ENCODE measurements around the gene PTRH1. TPM values are rescaled to one million over a fixed set of nuclear protein-coding genes. Genes with fewer than 3 reads are reported as not detected.

Gene PTRH1
- polyA plus RNA-seq, 1 of the 3 experiments (the other 2 are of a cell fraction): 42.2 TPM

GRCh38 chr9:127694890-127695720, 20.4 kb downstream of the PTRH1 start:
- H3K9me2 ChIP-seq: no peaks in the 10 kb centered on the region
- H3K9me3 ChIP-seq: no peaks in the 10 kb centered on the region
- 66% methylated on average over 9 of the region's 9 CpGs for WGBS (ENCODE audit: low lambda C conversion rate)
- H3K4me3 ChIP-seq (ENCODE audit: low read depth in 2 of 2, low read length in 1 of 2): no peak overlapping the region
- POLR2A ChIA-PET: interaction anchor here (1.2 kb wide), 1 partner anchor 30 kb away, joined by 3 read pairs; no protein-coding TSS in a partner anchor
- H3K36me3 ChIP-seq (replicated peaks in 1 of 2; ENCODE audit: control insufficient read depth in 1 of 2, insufficient read depth in 2 of 2, low read length in 1 of 2): peaks cover 8 to 21% of the 10 kb centered on the region in 2 experiments
- peak overlapping the region in 1 of 2 experiments; percentile 48; a peak in 2 of 4 replicates for H3K27ac ChIP-seq (ENCODE audit: low read depth in 2 of 2, low read length in 1 of 2)
- H2AFZ ChIP-seq (ENCODE audit: low read depth): no peak overlapping the region
- H3K79me2 ChIP-seq (ENCODE audit: insufficient read depth): no peaks in the 10 kb centered on the region
- H3F3A ChIP-seq (replicated peaks; ENCODE audit: insufficient read depth): peaks cover 14% of the 10 kb centered on the region
- no peak for DNase-seq
- no peaks in the 10 kb centered on the region for H4K20me1 ChIP-seq (ENCODE audit: insufficient read depth)
- H3K4me2 ChIP-seq: no peak overlapping the region
- no peaks in the 10 kb centered on the region for H3K27me3 ChIP-seq (ENCODE audit: insufficient read depth)
- H3K9ac ChIP-seq: no peak overlapping the region
- CTCF ChIA-PET: interaction anchor here (0.9 kb wide), 1 partner anchor 335 kb away, joined by 3 read pairs; no protein-coding TSS in a partner anchor
- H3K4me1 ChIP-seq (ENCODE audit: control insufficient read depth in 1 of 2, insufficient read depth in 2 of 2, low read depth in 1 of 2, low read length in 1 of 2): peaks cover 0 to 8% of the 10 kb centered on the region in 2 experiments; a peak in 1 of 4 replicates
- TF ChIP-seq RAD21 (IDR thresholded peaks at IDR 0.05; ENCODE audit: low read length): no peak
- TF ChIP-seq FOXJ3 (CRISPR knock-in tag; IDR thresholded peaks at IDR 0.05): no peak
- TF ChIP-seq TCF12 (IDR thresholded peaks at IDR 0.05): no peak
- TF ChIP-seq IRF3 (IDR thresholded peaks at IDR 0.05; ENCODE audit: low read depth, low read length): no peak
- TF ChIP-seq MXI1 (IDR thresholded peaks at IDR 0.05; ENCODE audit: low read depth, low read length): no peak
- no peak for TF ChIP-seq ZBTB33 (IDR thresholded peaks at IDR 0.05; ENCODE audit: borderline replicate concordance, low read depth)
- TF ChIP-seq TEAD4 (IDR thresholded peaks at IDR 0.05; ENCODE audit: borderline replicate concordance, insufficient read depth): no peak
- no peak for TF ChIP-seq USF1 (IDR thresholded peaks at IDR 0.05; ENCODE audit: borderline replicate concordance, low read depth)
- no peak for TF ChIP-seq USF2 (IDR thresholded peaks at IDR 0.05; ENCODE audit: borderline replicate concordance, low read depth, low read length)
- TF ChIP-seq EP300 (IDR thresholded peaks at IDR 0.05; ENCODE audit: borderline replicate concordance in 1 of 2, low read depth in 1 of 2, low read length in 1 of 2): no peak
- no peak for TF ChIP-seq PBX3 (IDR thresholded peaks at IDR 0.05)
- TF ChIP-seq EZH2phosphoT487 (IDR thresholded peaks at IDR 0.05; ENCODE audit: borderline replicate concordance, low read depth): no peak
- TF ChIP-seq NRF1 (IDR thresholded peaks at IDR 0.05; ENCODE audit: low read depth, low read length): no peak
- TF ChIP-seq FOSL2 (IDR thresholded peaks at IDR 0.05; ENCODE audit: borderline replicate concordance, low read depth): no peak
- TF ChIP-seq REST (IDR thresholded peaks at IDR 0.05; ENCODE audit: low read depth, low read length): no peak
- no peak for TF ChIP-seq NFIC (IDR thresholded peaks at IDR 0.05; ENCODE audit: borderline replicate concordance)
- TF ChIP-seq MAX (IDR thresholded peaks at IDR 0.05; ENCODE audit: low read depth): no peak
- no peak for TF ChIP-seq FOXM1 (IDR thresholded peaks at IDR 0.05; ENCODE audit: low read depth)
- no peak for TF ChIP-seq TAF1 (IDR thresholded peaks at IDR 0.05; ENCODE audit: borderline replicate concordance, low read depth, low read length)
- no peak for TF ChIP-seq JUND (IDR thresholded peaks at IDR 0.05)
